Measurements from ENCODE around the gene PDLIM7.
A peak's percentile ranks its signal among the peaks of the same experiment; 100 is the strongest.

Gene PDLIM7

GRCh38 chr5:177454397-177455035, 42.9 kb downstream of the PDLIM7 start:
- ChIA-PET POLR2A (interaction anchor here (0.9 to 2.9 kb wide), 12 partner anchors 9 to 151 kb away, joined by 3 to 13 read pairs (median 6); partner anchors contain the start of genes PDLIM7, PRELID1 and RAB24), CTCF (interaction anchor here (1.0 to 21.1 kb wide), 25 partner anchors 9 to 340 kb away, joined by 3 to 412 read pairs (median 9); partner anchors contain the start of genes DBN1, DDX41, F12 and GRK6)
- H3K4me3 ChIP-seq (ENCODE audit: low read depth, low read length) = peak overlapping the region; percentile 47
- peak; percentile 79 for TF ChIP-seq CTCF (IDR thresholded peaks at IDR 0.05; ENCODE audit: insufficient read depth, low read length, missing control alignments)
- no peak for DNase-seq (ENCODE audit: low read depth, low spot score)

DNA sequence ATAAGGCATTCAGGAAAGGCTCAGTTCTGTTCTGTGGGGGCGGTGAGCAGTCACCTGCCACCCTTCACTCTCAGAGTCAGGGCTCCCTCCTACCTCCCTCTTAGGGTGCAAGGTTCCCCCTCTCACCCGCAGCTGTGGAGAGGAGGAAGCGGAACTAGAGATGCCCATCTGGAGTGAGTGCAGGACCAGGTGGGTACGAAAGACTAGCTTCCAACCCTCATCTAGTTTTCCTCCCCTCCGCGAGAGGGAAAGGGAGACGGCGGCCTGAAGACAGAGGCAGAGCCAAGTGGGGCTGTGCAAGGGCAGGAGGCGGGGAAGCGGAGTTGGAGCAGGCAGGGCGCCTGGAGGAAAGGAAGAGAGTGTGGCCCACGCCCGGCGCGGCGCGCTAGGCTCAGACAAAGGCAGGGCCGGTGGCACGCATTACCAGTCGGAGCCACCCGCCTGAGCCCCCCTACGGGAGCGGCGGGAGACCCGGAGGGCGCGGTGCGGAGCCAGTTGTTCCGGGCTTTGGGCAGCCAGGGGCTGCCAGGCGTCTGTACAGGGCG, 43.5 kb downstream of the PDLIM7 start:
- CTCF ChIA-PET = interaction anchor here (1.0 to 21.1 kb wide), 20 partner anchors 9 to 340 kb away, joined by 3 to 412 read pairs (median 12); partner anchors contain the start of genes DBN1, F12, GRK6 and MXD3
- POLR2A ChIA-PET = interaction anchor here (1.1 to 2.9 kb wide), 6 partner anchors 8 to 64 kb away, joined by 5 to 13 read pairs (median 10); partner anchors contain the start of gene PDLIM7
- no peak for DNase-seq (ENCODE audit: low read depth, low spot score)
- no peak for TF ChIP-seq CTCF (IDR thresholded peaks at IDR 0.05; ENCODE audit: insufficient read depth, low read length, missing control alignments)
- peak overlapping the region; percentile 32 for H3K4me3 ChIP-seq (ENCODE audit: low read depth, low read length)

DNA sequence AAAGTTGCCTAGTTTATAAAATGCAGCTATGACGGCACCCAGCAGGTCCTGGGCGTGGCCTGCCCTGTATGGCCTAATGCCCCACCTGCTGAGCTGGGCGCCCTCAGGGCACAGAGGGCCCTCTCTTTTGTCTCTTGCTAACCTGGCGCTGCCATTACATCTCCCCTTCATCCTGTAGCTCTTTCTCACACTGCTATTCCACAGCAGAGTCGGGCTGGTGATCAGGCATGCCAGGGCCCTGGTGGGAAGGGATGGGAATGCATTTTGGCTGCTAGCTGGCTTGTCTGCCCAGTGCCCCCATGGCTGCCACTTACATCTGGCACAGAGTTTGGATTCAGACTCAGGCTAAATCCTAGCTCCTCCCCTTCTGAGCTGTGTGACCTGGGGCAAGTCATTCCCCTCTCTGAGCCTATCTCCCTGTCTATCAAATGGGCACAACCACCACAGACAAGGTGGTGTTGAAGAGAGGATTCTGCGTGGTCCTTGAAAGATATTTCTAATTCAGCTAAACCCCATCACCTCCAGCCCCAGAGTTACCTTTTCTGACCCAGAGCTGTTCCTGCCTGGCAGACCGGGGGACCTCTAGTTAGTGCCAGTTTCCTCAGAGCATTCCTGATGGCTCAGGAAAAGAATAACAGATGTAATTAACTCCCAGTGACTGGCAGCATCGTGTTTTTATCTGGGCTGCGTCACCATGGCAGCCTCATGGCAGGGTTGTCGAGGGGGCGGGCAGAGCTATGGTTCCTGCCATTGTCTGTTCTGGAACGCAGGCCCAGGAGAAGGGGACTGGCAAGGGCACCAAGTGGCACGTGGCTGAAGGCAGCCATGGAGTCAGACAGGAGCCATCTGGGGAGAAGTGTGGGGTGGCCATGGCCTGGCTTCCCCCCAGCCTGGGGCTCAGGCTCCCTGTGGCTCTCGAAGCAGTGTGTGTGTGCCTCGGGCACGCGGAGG, 44.4 kb downstream of the PDLIM7 start:
- H3K4me3 ChIP-seq (ENCODE audit: low read depth, low read length) = no peak overlapping the region
- ChIA-PET CTCF (interaction anchor here (0.8 to 21.1 kb wide), 22 partner anchors 8 to 341 kb away, joined by 3 to 412 read pairs (median 8); partner anchors contain the start of genes DBN1, F12, GRK6 and MXD3), POLR2A (interaction anchor here (0.8 to 2.9 kb wide), 4 partner anchors 16 to 49 kb away, joined by 4 to 13 read pairs (median 6); no protein-coding TSS in a partner anchor)
- no peak for DNase-seq (ENCODE audit: low read depth, low spot score)
- TF ChIP-seq CTCF (IDR thresholded peaks at IDR 0.05; ENCODE audit: insufficient read depth, low read length, missing control alignments) = peak; percentile 3

- ChIA-PET POLR2A (no interaction called here), CTCF (interaction anchor here (1.2 to 21.1 kb wide), 8 partner anchors 22 to 337 kb away, joined by 3 to 412 read pairs (median 88); partner anchors contain the start of genes DBN1, F12, MXD3 and PFN3)
- TF ChIP-seq CTCF (IDR thresholded peaks at IDR 0.05; ENCODE audit: insufficient read depth, low read length, missing control alignments) = no peak
- no peak for DNase-seq (ENCODE audit: low read depth, low spot score)
- H3K4me3 ChIP-seq (ENCODE audit: low read depth, low read length) = no peak overlapping the region
Observed at GRCh38 chr5:177450667-177451424, 46.6 kb downstream of the PDLIM7 start.

DNA sequence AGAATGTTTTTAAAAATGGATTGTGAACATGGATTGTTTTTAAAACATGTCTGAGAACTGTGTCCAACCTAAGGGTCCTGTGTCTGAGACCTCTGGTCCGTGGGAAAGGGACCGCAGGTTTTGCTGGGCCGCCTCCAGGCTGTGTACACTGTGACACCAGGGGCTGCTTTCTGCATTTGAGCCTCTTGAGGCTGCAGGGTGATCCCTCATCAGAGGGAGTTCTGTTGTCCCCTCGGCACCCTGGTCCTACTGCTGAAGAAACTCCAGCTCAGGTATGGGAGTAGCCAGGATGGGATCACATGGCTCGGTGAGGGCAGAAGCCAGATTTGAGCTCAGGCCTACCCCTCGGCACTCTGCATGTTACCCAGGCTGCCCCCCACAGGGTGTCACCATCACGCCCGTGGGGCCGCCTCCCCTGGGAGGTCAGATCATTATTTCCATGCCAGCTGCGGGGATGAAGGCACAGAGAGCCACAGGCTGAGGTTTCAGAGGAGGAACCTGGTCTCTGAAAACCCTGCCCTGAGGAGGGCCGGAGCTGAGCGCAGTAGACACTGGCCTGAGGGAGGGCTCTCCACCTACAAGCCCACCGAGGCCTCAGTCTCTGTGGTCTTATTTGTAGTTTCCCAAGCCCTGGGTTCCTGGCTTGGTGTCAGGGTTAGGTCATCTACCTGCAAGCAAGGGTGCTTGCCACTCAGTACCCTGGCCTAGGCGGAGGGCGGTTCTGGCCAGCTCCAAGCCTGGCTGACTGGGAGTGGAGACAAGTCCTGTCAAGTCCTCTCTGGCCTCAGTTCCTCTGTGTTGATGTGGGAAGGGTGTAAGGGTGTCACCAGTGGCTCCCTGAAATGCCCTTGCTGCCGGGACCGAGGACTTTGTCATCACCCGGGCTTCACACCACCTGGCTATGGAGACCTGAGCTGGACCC, 48.0 kb downstream of the PDLIM7 start:
- DNase-seq (ENCODE audit: low read depth, low spot score) = no peak
- POLR2A ChIA-PET = interaction anchor here (0.8 to 1.0 kb wide), 2 partner anchors 48 to 60 kb away, joined by 3 to 4 read pairs; partner anchors contain the start of gene PDLIM7
- no peak overlapping the region for H3K4me3 ChIP-seq (ENCODE audit: low read depth, low read length)
- TF ChIP-seq CTCF (IDR thresholded peaks at IDR 0.05; ENCODE audit: insufficient read depth, low read length, missing control alignments) = no peak
- CTCF ChIA-PET = interaction anchor here (1.3 to 21.1 kb wide), 12 partner anchors 6 to 335 kb away, joined by 3 to 412 read pairs (median 17); partner anchors contain the start of genes DBN1, F12, MXD3 and PFN3
